NCI-H1417 treated with DMSO at 0.1 percent for 48 hours (cell line): ENCODE data around the gene BCAP29.
"Not testable (repeated sequence)": the region's sequence is repeated elsewhere in the genome, so short reads cannot be mapped to it uniquely, and the experiment has no call there.

ENCODE experiments used
- DNase-seq: peaks from one replicate; lab custom pipeline; 2025; lab: John Stamatoyannopoulos, UW

BCAP29 gene

GRCh38 chr7:107579885-107580715 is at the start of gene BCAP29:
TSS of gene BCAP29 (plus strand) at chr7:107580246. CDS start at chr7:107580773, 527 bp downstream.
- peak; percentile 62 for DNase-seq

GRCh38 chr7:107530751-107531150 is 49.3 kb upstream of the BCAP29 start:
- no peak for DNase-seq

- no peak for DNase-seq
Observed at GRCh38 chr7:107534139-107534538, 45.9 kb upstream of the BCAP29 start.

GRCh38 chr7:107537228-107537627 is 42.8 kb upstream of the BCAP29 start:
- DNase-seq = not testable (repeated sequence)

- peak; percentile 72 for DNase-seq
Observed at GRCh38 chr7:107538001-107538400, 42.0 kb upstream of the BCAP29 start.

GRCh38 chr7:107543338-107543993 is 36.6 kb upstream of the BCAP29 start:
- no peak for DNase-seq

- DNase-seq = no peak
Observed at GRCh38 chr7:107544848-107545591, 35.0 kb upstream of the BCAP29 start.

GRCh38 chr7:107551936-107552335 is 28.1 kb upstream of the BCAP29 start:
- no peak for DNase-seq

- DNase-seq = no peak
Observed at GRCh38 chr7:107555893-107556292, 24.2 kb upstream of the BCAP29 start.

GRCh38 chr7:107559864-107560263 is 20.2 kb upstream of the BCAP29 start:
- DNase-seq = no peak

- DNase-seq = no peak
Observed at GRCh38 chr7:107560898-107561516, 19.0 kb upstream of the BCAP29 start.

- no peak for DNase-seq
Observed at GRCh38 chr7:107563081-107563774, 16.8 kb upstream of the BCAP29 start.

GRCh38 chr7:107563775-107564552 is 16.1 kb upstream of the BCAP29 start, which contains the start of the genes COG5 and DUS4L:
TSS of gene COG5 (minus strand) at chr7:107563920. CDS start at chr7:107563896, 24 bp downstream.
TSS of gene DUS4L (plus strand) at chr7:107563971. CDS start at chr7:107567071, 3,100 bp downstream.
- peak; percentile 55 for DNase-seq

GRCh38 chr7:107564553-107565298 is 15.3 kb upstream of the BCAP29 start:
- no peak for DNase-seq

GRCh38 chr7:107570298-107570697 is 9.7 kb upstream of the BCAP29 start:
- no peak for DNase-seq

GRCh38 chr7:107573537-107573936 is 6.5 kb upstream of the BCAP29 start:
- no peak for DNase-seq

- DNase-seq = no peak
Observed at GRCh38 chr7:107579554-107579884, 527 bp upstream of the BCAP29 start.

- no peak for DNase-seq
Observed at GRCh38 chr7:107580716-107581383, 804 bp downstream of the BCAP29 start.

- no peak for DNase-seq
Observed at GRCh38 chr7:107581387-107582013, 1.5 kb downstream of the BCAP29 start.
